Measurements from ENCODE around the gene MRAP. TPM values are rescaled to one million over a fixed set of nuclear protein-coding genes. Genes with fewer than 3 reads are reported as not detected.
A peak's percentile ranks its signal among the peaks of the same experiment; 100 is the strongest.

The MRAP gene
- total RNA-seq, 4 donors from 2014 or later = 0.45 to 1.4 (median 1.3) TPM; not detected in 1

DNA sequence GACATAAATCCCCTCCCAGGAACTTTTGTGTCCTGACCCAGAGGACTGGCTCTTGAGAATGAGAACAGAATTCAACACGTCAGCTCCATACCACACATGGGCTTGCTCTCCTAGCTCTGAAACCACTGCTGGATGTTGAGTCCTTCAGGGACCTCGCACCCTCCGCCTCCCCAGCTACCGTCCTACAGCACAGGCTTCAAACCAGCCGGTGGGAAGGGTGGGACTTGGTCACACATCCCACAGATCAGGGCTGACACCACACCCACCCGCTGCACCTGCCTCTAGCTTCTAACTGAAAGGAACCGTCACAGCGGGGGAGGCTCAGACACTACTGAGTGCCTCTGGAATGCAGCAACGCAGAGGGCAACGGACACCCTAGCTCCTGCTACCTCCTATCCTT is 24.0 kb downstream of the MRAP start:
- DNase-seq (ENCODE audit: low spot score in 2 of 2) = peak in 1 of 2 donors; percentile 79
- intact Hi-C loops (cut with DNase I; ENCODE audit: low total_unique reads) = no loop called here
- TF ChIP-seq, protein P1, sequence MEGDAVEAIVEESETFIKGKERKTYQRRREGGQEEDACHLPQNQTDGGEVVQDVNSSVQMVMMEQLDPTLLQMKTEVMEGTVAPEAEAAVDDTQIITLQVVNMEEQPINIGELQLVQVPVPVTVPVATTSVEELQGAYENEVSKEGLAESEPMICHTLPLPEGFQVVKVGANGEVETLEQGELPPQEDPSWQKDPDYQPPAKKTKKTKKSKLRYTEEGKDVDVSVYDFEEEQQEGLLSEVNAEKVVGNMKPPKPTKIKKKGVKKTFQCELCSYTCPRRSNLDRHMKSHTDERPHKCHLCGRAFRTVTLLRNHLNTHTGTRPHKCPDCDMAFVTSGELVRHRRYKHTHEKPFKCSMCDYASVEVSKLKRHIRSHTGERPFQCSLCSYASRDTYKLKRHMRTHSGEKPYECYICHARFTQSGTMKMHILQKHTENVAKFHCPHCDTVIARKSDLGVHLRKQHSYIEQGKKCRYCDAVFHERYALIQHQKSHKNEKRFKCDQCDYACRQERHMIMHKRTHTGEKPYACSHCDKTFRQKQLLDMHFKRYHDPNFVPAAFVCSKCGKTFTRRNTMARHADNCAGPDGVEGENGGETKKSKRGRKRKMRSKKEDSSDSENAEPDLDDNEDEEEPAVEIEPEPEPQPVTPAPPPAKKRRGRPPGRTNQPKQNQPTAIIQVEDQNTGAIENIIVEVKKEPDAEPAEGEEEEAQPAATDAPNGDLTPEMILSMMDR (IDR thresholded peaks at IDR 0.05) = no peak
- no peak for TF ChIP-seq POLR2A (IDR thresholded peaks at IDR 0.05)
- 90 to 93% methylated on average over 10 of the region's 10 CpGs for WGBS, 2 donors
- H3K4me3 ChIP-seq (ENCODE audit: low read depth, poor library complexity, severe bottlenecking) = no peak overlapping the region

DNA sequence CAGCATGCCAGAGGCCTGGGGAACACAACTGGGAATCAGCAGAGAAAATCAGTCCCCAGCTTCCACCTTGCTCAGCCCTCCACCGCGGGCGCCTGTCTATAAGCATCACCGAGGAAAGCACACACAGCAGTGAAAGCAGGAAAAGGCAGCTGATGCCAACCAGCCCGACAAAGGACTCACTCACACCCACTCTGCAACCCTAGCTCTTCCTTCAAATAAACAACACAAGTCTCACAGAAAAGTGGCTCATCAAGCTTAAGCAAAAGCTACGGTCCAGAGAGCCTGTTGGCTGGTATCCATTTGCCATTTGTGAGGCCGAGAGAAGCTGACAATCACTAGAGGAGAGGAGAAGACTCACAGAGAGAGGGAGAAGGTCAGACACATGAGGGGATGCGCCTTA is 27.1 kb downstream of the MRAP start:
- TF ChIP-seq, protein P1 (IDR thresholded peaks at IDR 0.05) = no peak
- TF ChIP-seq POLR2A (IDR thresholded peaks at IDR 0.05) = no peak
- no peak overlapping the region for H3K4me3 ChIP-seq (ENCODE audit: low read depth, poor library complexity, severe bottlenecking)
- WGBS, 2 donors = 92 to 94% methylated on average over 8 of the region's 8 CpGs
- DNase-seq (ENCODE audit: low spot score in 2 of 2) = peak in 1 of 2 donors; percentile 46
- intact Hi-C loops (cut with DNase I; ENCODE audit: low total_unique reads) = no loop called here

DNA sequence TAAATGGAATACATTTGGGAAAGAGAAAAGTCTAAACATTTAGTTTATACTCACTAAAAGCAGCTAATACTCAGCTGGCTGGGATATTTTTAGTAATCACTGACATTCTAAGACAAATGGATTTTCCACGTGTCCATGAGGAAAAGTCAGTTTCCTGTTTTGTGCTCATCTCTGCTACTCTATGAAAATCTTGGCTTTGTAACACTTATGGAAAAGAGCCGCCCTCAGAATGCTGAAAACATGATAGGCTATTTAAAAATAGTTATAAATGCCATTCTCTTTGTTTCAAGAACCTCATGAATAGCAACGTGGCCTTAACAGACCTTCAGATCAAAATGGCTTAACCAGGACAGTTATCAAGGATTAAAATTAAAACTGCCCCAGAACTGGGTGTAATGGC is 29.9 kb downstream of the MRAP start:
- TF ChIP-seq, protein P1 (IDR thresholded peaks at IDR 0.05) = no peak
- no peak for TF ChIP-seq POLR2A (IDR thresholded peaks at IDR 0.05)
- intact Hi-C loops (cut with DNase I; ENCODE audit: low total_unique reads) = no loop called here
- WGBS, 2 donors = 50 to 56% methylated on average over 3 of the region's 3 CpGs
- no peak for DNase-seq (ENCODE audit: low spot score in 2 of 2)
- no peak overlapping the region for H3K4me3 ChIP-seq (ENCODE audit: low read depth, poor library complexity, severe bottlenecking)

DNA sequence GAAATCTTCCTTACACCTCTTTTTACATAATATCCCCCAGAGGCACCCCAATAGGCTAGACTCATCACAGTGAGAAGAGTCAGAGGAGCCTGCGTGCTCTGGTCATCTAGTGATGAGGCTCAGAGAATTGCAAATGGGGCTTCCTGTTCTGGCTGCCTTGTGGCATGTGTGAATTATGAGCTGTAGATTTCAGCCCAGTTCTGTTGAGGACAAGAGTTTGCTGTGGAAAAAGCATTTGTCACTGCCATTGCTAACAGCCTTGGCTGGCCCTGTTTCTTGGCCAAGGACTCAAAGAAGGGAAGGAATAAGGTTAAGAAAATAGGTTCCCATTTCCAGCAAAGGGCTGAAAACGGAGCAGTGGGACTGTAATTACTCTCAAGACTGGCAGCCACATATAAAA is 30.7 kb downstream of the MRAP start:
- 64 to 66% methylated on average over 2 of the region's 2 CpGs for WGBS, 2 donors
- no peak overlapping the region for H3K4me3 ChIP-seq (ENCODE audit: low read depth, poor library complexity, severe bottlenecking)
- intact Hi-C loops (cut with DNase I; ENCODE audit: low total_unique reads) = no loop called here
- TF ChIP-seq, protein P1 (IDR thresholded peaks at IDR 0.05) = no peak
- TF ChIP-seq POLR2A (IDR thresholded peaks at IDR 0.05) = no peak
- peak in 1 of 2 donors; percentile 39 for DNase-seq (ENCODE audit: low spot score in 2 of 2)

DNA sequence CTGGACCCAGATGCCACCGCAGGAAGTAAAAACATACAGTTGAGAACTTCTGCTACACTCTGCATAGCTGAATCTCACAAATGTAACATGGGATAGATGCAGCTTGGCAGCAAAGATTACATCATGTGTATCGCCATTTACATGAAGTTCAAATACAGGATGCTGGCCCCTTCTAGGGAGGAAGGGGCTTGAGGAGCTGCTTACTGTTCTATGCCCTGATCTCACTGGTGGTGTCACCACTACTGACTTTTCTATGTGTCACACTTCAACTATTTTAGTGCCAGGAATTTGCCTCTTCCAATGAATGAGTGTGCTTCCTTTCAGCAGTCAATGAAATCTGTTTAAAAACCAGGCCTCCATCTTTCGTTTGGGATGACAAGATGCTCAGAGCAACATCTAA is 31.1 kb downstream of the MRAP start:
- no peak for DNase-seq (ENCODE audit: low spot score in 2 of 2)
- H3K4me3 ChIP-seq (ENCODE audit: low read depth, poor library complexity, severe bottlenecking) = no peak overlapping the region
- 81 to 84% methylated on average over 3 of the region's 3 CpGs for WGBS, 2 donors
- TF ChIP-seq POLR2A (IDR thresholded peaks at IDR 0.05) = no peak
- TF ChIP-seq, protein P1 (IDR thresholded peaks at IDR 0.05) = no peak
- intact Hi-C loops (cut with DNase I; ENCODE audit: low total_unique reads) = no loop called here

DNA sequence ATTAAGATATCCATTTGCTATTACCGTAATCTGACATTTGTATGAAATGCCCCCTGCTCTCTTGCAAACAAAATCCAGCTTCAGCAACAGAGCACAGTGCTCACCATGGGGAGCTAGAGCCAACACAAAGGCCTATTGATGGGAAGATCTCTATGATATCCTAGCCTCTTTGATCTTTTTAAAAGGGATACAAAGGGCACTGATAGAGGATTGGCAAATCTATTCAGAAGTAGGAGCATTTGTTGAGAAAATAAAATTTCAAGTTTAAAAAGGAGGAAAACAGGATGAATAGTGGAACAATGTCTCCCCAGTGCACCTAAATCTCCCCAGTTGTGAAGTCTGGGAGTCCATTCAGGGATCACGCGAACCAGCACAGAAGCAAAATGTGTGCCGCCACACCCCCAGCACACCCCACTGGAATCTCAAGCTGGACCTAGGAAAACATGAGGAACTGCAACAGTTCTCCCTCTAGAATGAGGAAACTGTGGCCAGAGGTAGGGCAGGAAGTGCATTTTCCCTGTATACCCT is 32.2 kb downstream of the MRAP start:
- TF ChIP-seq, protein P1 (IDR thresholded peaks at IDR 0.05) = no peak
- no peak for TF ChIP-seq POLR2A (IDR thresholded peaks at IDR 0.05)
- WGBS, 2 donors = 96 to 99% methylated on average over 4 of the region's 4 CpGs
- no peak overlapping the region for H3K4me3 ChIP-seq (ENCODE audit: low read depth, poor library complexity, severe bottlenecking)
- DNase-seq (ENCODE audit: low spot score in 2 of 2) = peak in 1 of 2 donors; percentile 37
- intact Hi-C loops (cut with DNase I; ENCODE audit: low total_unique reads) = no loop called here
